B cell (primary cell): ENCODE results near the gene MTHFS. TPM values are rescaled to one million over a fixed set of nuclear protein-coding genes. Genes with fewer than 3 reads are reported as not detected.

Source experiments
- ATAC-seq: fragments of 200-7000 bp; cut with Tn5 transposase; one replicate; pipeline ENCODE4 v1.10.0; 2021; ENCODE audit warnings: low read depth, mild to moderate bottlenecking, moderate number of reproducible peaks, moderate library complexity
- CTCF ChIA-PET: fragments of 350-600 bp; sonication (Branson Sonifier 250); formaldehyde crosslinking; loops from one replicate; lab custom pipeline; 2021; ENCODE audit warnings: antibody characterized with exemption, inconsistent platforms; lab: Charles Lee
- POLR2A ChIA-PET: fragments of 350-600 bp; sonication (Branson Sonifier 250); formaldehyde crosslinking; loops from one replicate; lab custom pipeline; 2021; ENCODE audit warnings: antibody characterized with exemption; lab: Charles Lee
- DNase-seq: peaks from one replicate; pipeline ENCODE4 v3.0.0; 2013
- H2AFZ ChIP-seq: 2 replicates; pipeline ENCODE4 v1.6.1; 2012; ENCODE audit warnings: mild to moderate bottlenecking, low read depth, low read length; ENCODE audit not compliant: insufficient read depth, poor library complexity, severe bottlenecking
- H3K27ac ChIP-seq, 2 donors: 1 replicate in 1 of 2; 2 replicates in 1 of 2; pipeline ENCODE4 v1.5.1; 2012 to 2013; ENCODE audit warnings: low read length in 2 of 2, mild to moderate bottlenecking in 2 of 2, moderate library complexity in 1 of 2
- H3K27me3 ChIP-seq, 4 experiments: fragments of 200-600 bp in 1 of 4; sonication (generic) in 1 of 4; replicated peaks in 1 of 4; 1 replicate in 2 of 4; 2 replicates in 2 of 4; pipeline versions ENCODE4 v1.6.1 to v1.7.0; 2013 to 2016; ENCODE audit warnings: low read length in 3 of 4, mild to moderate bottlenecking in 2 of 4, mixed read lengths in 1 of 4, moderate library complexity in 1 of 4; ENCODE audit not compliant: insufficient read depth in 4 of 4, control insufficient read depth in 3 of 4; ENCODE audit errors: control extremely low read depth in 1 of 4
- H3K36me3 ChIP-seq, 2 experiments: replicated peaks in 1 of 2; 1 replicate in 1 of 2; 2 replicates in 1 of 2; pipeline versions ENCODE4 v1.6.1 to v1.7.1; 2013; ENCODE audit warnings: low read length in 1 of 2; ENCODE audit not compliant: insufficient read depth in 2 of 2, control insufficient read depth in 1 of 2; ENCODE audit errors: control extremely low read depth in 1 of 2, extremely low read depth in 1 of 2
- H3K4me1 ChIP-seq, 2 donors: fragments of 200-600 bp in 1 of 2; sonication (generic) in 1 of 2; 1 replicate in 1 of 2; 2 replicates in 1 of 2; pipeline versions ENCODE4 v1.5.1 to v1.6.1; 2013 to 2017; ENCODE audit warnings: low read length in 2 of 2; ENCODE audit not compliant: control insufficient read depth in 2 of 2, insufficient read depth in 2 of 2
- H3K4me2 ChIP-seq: replicated peaks from 2 replicates; pipeline ENCODE3; 2012; ENCODE audit warnings: mild to moderate bottlenecking, low read depth, low read length; ENCODE audit not compliant: poor library complexity, severe bottlenecking
- H3K4me3 ChIP-seq, 5 experiments: fragments of 200-600 bp in 1 of 5; sonication (generic) in 1 of 5; 1 replicate in 3 of 5; 2 replicates in 2 of 5; pipeline versions ENCODE4 v1.5.1 to v1.7.0; 2011 to 2016; ENCODE audit warnings: low read length in 4 of 5, mild to moderate bottlenecking in 4 of 5, low read depth in 2 of 5, control low read depth in 1 of 5, moderate library complexity in 1 of 5; ENCODE audit not compliant: insufficient read depth in 1 of 5; ENCODE audit errors: control extremely low read depth in 1 of 5, extremely low read depth in 1 of 5
- H3K79me2 ChIP-seq: fragments of 200-600 bp; sonication (generic); one replicate; pipeline ENCODE4 v1.6.0; 2016; ENCODE audit warnings: low read length; ENCODE audit not compliant: control insufficient read depth, insufficient read depth
- H3K9ac ChIP-seq: fragments of 200-600 bp; sonication (generic); 2 replicates; pipeline ENCODE4 v1.6.1; 2017; ENCODE audit warnings: mild to moderate bottlenecking, low read length, moderate library complexity
- H3K9me3 ChIP-seq, 3 donors: one replicate each; pipeline versions ENCODE4 v1.6.1 to v1.7.1; 2013; ENCODE audit warnings: low read length in 2 of 3; ENCODE audit not compliant: control insufficient read depth in 2 of 3, insufficient read depth in 1 of 3; ENCODE audit errors: control extremely low read depth in 1 of 3
- H4K20me1 ChIP-seq: 2 replicates; pipeline ENCODE4 v1.6.0; 2012; ENCODE audit warnings: mild to moderate bottlenecking, low read length; ENCODE audit not compliant: insufficient read depth, control insufficient read depth, poor library complexity, severe bottlenecking
- H3K27ac Mint-ChIP-seq: one replicate; pipeline ENCODE4 v1.8.0; 2021; ENCODE audit warnings: mixed read lengths
- H3K27me3 Mint-ChIP-seq: one replicate; pipeline ENCODE4 v1.8.0; 2021; ENCODE audit warnings: mixed read lengths
- H3K4me1 Mint-ChIP-seq: one replicate; pipeline ENCODE4 v1.8.0; 2021; ENCODE audit warnings: mixed read lengths
- H3K4me3 Mint-ChIP-seq: one replicate; pipeline ENCODE4 v1.8.0; 2021; ENCODE audit warnings: mixed read lengths
- H3K9me3 Mint-ChIP-seq: one replicate; pipeline ENCODE4 v1.8.0; 2022; ENCODE audit warnings: mixed read lengths; ENCODE audit not compliant: insufficient read depth
- EZH2 ChIP-seq: IDR thresholded peaks from 2 replicates; pipeline ENCODE4 v1.6.1; 2012; ENCODE audit warnings: borderline replicate concordance, low read depth, mild to moderate bottlenecking, moderate library complexity, low read length; ENCODE audit not compliant: insufficient read depth, poor library complexity, severe bottlenecking
- WGBS: methylation state at CpG from one replicate; pipeline ENCODE4 v1.1.5; 2013; ENCODE audit warnings: missing lambda C conversion rate; ENCODE audit not compliant: insufficient coverage; 5-methylcytosine and 5-hydroxymethylcytosine counted together
- intact Hi-C: fragments of 100-400 bp; cut with micrococcal nuclease; formaldehyde crosslinking; loops from one replicate; pipeline ENCODE4 v1.10.0; 2022
- polyA plus RNA-seq: library from polyadenylated mRNA; depleted of rRNA; stranded (reverse); fragments of >200 nt; gene quantifications from 2 replicates; pipeline ENCODE4 v1.2.3, GENCODE V29; 2012
- total RNA-seq, 2 donors: library from RNA; stranded (reverse); fragments of 120-200 nt in 1 of 2; gene quantifications; 1 replicate in 1 of 2; 2 replicates in 1 of 2; pipeline versions ENCODE4 v1.2.3 to v1.2.4, GENCODE V29; 2013 to 2022
- TF ChIP-seq, protein P1 (sequence below): fragments of 200-600 bp; IDR thresholded peaks from one replicate; pipeline ENCODE4 v1.8.0; 2022; ENCODE audit warnings: antibody characterized with exemption, mild to moderate bottlenecking

Gene MTHFS
- total and polyA plus RNA-seq, 2 donors (not counting 1 experiment from before 2014, with no cell fraction given) = 20.1 to 20.9 TPM

DNA sequence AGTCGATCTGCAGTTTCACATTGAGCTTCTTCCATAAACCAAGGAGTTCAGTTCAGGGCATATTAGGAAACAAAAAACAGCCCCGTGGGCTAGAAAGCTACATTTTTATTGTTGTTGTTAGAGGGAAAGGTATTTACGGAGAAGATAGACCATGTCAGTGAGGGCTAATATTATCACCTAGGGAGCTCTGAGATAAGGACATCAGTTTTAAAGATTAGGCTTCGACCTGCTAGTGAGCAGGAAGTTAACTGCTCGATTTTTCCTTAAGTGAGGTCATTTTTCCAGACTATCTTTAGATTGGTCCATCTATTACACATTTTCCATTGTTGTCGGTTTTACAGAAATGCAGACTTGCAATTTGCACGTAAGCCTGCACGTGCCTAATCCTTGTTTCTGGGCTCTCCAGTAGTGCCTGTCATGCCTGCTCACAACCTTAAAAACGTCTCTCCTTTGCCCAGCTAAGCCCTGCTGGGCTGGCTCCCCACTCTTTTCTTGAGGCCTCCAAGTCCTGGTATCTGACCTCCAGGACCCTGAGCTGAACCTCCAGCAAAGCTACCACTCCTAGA lies 72.6 kb downstream of the MTHFS start:
- Histone ChIP-seq H4K20me1 (no peaks in the 10 kb centered on the region), H3K9ac (no peak overlapping the region), H3K27me3 (no peaks in the 10 kb centered on the region), H3K4me3 (no peak overlapping the region), H3K79me2 (no peaks in the 10 kb centered on the region), H2AFZ (no peak overlapping the region), H3K36me3 (no peaks in the 10 kb centered on the region), H3K9me3 (peaks cover 0 to 4% (median 4%) of the 10 kb centered on the region in 3 donors), H3K4me1 (no peaks in the 10 kb centered on the region), H3K27ac (no peak overlapping the region), H3K4me2 (no peak overlapping the region)
- no peaks in the 10 kb centered on the region for H3K4me1 Mint-ChIP-seq
- H3K9me3 Mint-ChIP-seq = peaks cover 4% of the 10 kb centered on the region
- intact Hi-C loops = no loop called here
- H3K27me3 Mint-ChIP-seq = no peaks in the 10 kb centered on the region
- ATAC-seq = no peak
- POLR2A ChIA-PET = no interaction called here
- no peak overlapping the region for H3K4me3 Mint-ChIP-seq
- TF ChIP-seq, protein P1, sequence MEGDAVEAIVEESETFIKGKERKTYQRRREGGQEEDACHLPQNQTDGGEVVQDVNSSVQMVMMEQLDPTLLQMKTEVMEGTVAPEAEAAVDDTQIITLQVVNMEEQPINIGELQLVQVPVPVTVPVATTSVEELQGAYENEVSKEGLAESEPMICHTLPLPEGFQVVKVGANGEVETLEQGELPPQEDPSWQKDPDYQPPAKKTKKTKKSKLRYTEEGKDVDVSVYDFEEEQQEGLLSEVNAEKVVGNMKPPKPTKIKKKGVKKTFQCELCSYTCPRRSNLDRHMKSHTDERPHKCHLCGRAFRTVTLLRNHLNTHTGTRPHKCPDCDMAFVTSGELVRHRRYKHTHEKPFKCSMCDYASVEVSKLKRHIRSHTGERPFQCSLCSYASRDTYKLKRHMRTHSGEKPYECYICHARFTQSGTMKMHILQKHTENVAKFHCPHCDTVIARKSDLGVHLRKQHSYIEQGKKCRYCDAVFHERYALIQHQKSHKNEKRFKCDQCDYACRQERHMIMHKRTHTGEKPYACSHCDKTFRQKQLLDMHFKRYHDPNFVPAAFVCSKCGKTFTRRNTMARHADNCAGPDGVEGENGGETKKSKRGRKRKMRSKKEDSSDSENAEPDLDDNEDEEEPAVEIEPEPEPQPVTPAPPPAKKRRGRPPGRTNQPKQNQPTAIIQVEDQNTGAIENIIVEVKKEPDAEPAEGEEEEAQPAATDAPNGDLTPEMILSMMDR = no peak
- TF ChIP-seq EZH2 = no peak
- no peak for DNase-seq
- no peak overlapping the region for H3K27ac Mint-ChIP-seq
- WGBS = 85% methylated on average over 6 of the region's 9 CpGs
- CTCF ChIA-PET = interaction anchor here (1.2 kb wide), 1 partner anchor 29 kb away, joined by 4 read pairs; no protein-coding TSS in a partner anchor

DNA sequence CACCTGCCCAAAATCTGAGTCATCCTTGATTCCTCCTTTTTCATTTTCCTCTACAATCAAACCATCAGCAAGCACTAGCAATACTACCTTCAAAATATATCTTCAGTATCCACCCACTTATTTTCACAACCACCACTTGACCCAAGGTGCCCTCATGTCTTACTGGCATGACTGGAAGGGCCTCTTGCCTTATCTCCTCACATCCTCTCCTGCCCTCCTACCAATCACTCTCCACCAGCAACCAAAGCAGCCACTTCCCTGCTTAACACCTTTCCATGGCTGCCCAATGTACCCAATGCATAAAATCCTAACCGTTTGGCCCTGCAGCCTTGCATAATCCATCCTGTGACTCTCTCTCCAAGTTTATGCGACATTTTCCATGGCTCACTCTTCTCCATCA lies 76.0 kb downstream of the MTHFS start:
- Histone ChIP-seq H2AFZ (no peak overlapping the region), H3K27ac (no peak overlapping the region), H3K4me1 (no peaks in the 10 kb centered on the region), H3K27me3 (no peaks in the 10 kb centered on the region), H3K4me3 (no peak overlapping the region), H3K9me3 (peaks cover 0 to 4% (median 4%) of the 10 kb centered on the region in 3 donors), H4K20me1 (no peaks in the 10 kb centered on the region), H3K36me3 (no peaks in the 10 kb centered on the region), H3K4me2 (no peak overlapping the region), H3K9ac (no peak overlapping the region), H3K79me2 (no peaks in the 10 kb centered on the region)
- Mint-ChIP-seq H3K9me3 (no peaks in the 10 kb centered on the region), H3K4me1 (no peaks in the 10 kb centered on the region), H3K4me3 (no peak overlapping the region), H3K27ac (no peak overlapping the region), H3K27me3 (no peaks in the 10 kb centered on the region)
- DNase-seq (no peak), ATAC-seq (no peak)
- 95% methylated on average over 2 of the region's 2 CpGs for WGBS
- TF ChIP-seq, protein P1 = no peak
- TF ChIP-seq EZH2 = no peak
- POLR2A ChIA-PET = no interaction called here
- CTCF ChIA-PET = no interaction called here
- intact Hi-C loops = no loop called here
